ENCODE results near the gene PDE1A. TPM values are rescaled to one million over a fixed set of nuclear protein-coding genes. Genes with fewer than 3 reads are reported as not detected.

Gene PDE1A
- total RNA-seq (2021) (0.11 and 0.30 TPM in 2 replicates), Bru-seq, nascent RNA (percentile 24 among the genes with signal in this experiment), BruChase-seq, experiment 1, labeled RNA remaining after a 2-hour chase (percentile 20 among the genes with signal in this experiment), BruChase-seq, experiment 2, labeled RNA remaining after a 6-hour chase (percentile 20 among the genes with signal in this experiment)
- long read RNA-seq, partial matches to known transcripts: 1 of 1 reads
- long read RNA-seq, other reads (novel, unspliced or antisense): 0 of 1 reads

DNA sequence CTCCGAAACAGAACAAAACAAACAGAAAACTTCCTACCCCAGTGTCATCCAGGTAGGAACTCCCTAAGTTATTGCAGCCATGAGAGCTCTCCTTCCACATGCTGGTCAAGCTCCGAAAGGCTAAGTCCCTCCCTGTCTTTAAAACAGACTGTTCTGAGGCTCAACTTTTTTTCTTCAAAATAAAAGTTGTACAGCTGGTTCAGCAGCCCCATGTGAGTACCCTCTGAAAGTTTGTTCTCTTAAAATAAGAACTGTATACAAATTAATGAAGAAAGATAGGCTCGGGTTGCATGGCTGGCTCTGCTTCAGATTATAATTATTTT, at the start of gene PDE1A:
PDE1A (minus strand) TSS at position 119 of the 323 bp plus-strand sequence.
- Histone ChIP-seq H2AFZ (peak within 1 kb of the TSS; percentile 53; the same call in 1 of the 2 replicates), H3F3A (ENCODE audit: insufficient read depth, low read depth) (no peaks in the 10 kb centered on the region), H4K20me1 (ENCODE audit: insufficient read depth) (no peaks in the 10 kb centered on the region; the same call in 1 of the 2 replicates), H3K4me1 (replicated peaks; ENCODE audit: insufficient read depth) (no peaks in the 10 kb centered on the region), H3K9me2 (ENCODE audit: insufficient read depth) (no peaks in the 10 kb centered on the region; the same call in 1 of the 2 replicates), H3K27ac (no peak within 1 kb of the TSS), H3K79me2 (ENCODE audit: low read depth) (no peaks in the 10 kb centered on the region), H3K27me3 (ENCODE audit: insufficient read depth, low read depth) (no peaks in the 10 kb centered on the region), H3K4me2 (peak within 1 kb of the TSS; percentile 5; the same call in 1 of the 2 replicates), H3K36me3 (ENCODE audit: low read depth) (no peaks in the 10 kb centered on the region), H3K4me3 (no peak within 1 kb of the TSS), H3K9me3 (ENCODE audit: insufficient read depth, low read depth) (no peaks in the 10 kb centered on the region)
- ChIA-PET CTCF (no interaction called here), POLR2A (ENCODE audit: unreplicated experiment) (no interaction called here)
- no TSS peak for BruUV-seq (replicated peaks)
- intact Hi-C loops (cut with micrococcal nuclease; ENCODE audit: unreplicated experiment): no loop called here
- no peak for DNase-seq
- TF ChIP-seq EZH2 (IDR thresholded peaks at IDR 0.05; ENCODE audit: low read depth): no peak
- TF ChIP-seq, protein P1, sequence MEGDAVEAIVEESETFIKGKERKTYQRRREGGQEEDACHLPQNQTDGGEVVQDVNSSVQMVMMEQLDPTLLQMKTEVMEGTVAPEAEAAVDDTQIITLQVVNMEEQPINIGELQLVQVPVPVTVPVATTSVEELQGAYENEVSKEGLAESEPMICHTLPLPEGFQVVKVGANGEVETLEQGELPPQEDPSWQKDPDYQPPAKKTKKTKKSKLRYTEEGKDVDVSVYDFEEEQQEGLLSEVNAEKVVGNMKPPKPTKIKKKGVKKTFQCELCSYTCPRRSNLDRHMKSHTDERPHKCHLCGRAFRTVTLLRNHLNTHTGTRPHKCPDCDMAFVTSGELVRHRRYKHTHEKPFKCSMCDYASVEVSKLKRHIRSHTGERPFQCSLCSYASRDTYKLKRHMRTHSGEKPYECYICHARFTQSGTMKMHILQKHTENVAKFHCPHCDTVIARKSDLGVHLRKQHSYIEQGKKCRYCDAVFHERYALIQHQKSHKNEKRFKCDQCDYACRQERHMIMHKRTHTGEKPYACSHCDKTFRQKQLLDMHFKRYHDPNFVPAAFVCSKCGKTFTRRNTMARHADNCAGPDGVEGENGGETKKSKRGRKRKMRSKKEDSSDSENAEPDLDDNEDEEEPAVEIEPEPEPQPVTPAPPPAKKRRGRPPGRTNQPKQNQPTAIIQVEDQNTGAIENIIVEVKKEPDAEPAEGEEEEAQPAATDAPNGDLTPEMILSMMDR (conservative IDR thresholded peaks at IDR 0.05): no peak

DNA sequence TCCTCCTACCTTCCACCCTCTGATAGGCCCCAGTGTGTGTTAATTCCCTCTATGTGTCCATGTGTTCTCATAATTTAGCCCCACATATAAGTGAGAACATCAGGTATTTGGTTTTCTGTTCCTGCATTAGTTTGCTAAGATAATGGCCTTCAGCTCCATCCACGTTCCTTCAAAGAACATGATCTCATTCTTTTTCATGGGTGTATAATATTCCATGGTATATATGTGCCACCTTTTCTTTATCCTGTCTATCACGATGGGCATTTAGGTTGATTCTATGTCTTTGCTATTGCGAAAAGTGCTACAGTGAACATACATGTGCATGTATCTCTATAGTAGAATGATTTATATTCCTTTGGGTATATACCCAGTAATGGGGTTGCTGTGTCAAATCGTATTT, 46.8 kb upstream of the PDE1A start:
- ChIA-PET POLR2A (ENCODE audit: unreplicated experiment) (no interaction called here), CTCF (no interaction called here)
- H3K79me2 ChIP-seq (ENCODE audit: low read depth): no peaks in the 10 kb centered on the region
- H3K27me3 ChIP-seq (ENCODE audit: insufficient read depth, low read depth): no peaks in the 10 kb centered on the region
- H2AFZ ChIP-seq: no peak overlapping the region
- no peaks in the 10 kb centered on the region for H3K9me3 ChIP-seq (ENCODE audit: insufficient read depth, low read depth)
- DNase-seq: no peak
- H3F3A ChIP-seq (ENCODE audit: insufficient read depth, low read depth): no peaks in the 10 kb centered on the region
- H3K9me2 ChIP-seq (ENCODE audit: insufficient read depth): no peaks in the 10 kb centered on the region; the same call in 1 of the 2 replicates
- no TSS peak for BruUV-seq (replicated peaks)
- H3K4me2 ChIP-seq: no peak overlapping the region
- H3K27ac ChIP-seq: no peak overlapping the region
- H4K20me1 ChIP-seq (ENCODE audit: insufficient read depth): no peaks in the 10 kb centered on the region
- no peaks in the 10 kb centered on the region for H3K36me3 ChIP-seq (ENCODE audit: low read depth)
- H3K4me1 ChIP-seq (replicated peaks; ENCODE audit: insufficient read depth): no peaks in the 10 kb centered on the region
- H3K4me3 ChIP-seq: no peak overlapping the region
- TF ChIP-seq, protein P1 (conservative IDR thresholded peaks at IDR 0.05): no peak
- no peak for TF ChIP-seq EZH2 (IDR thresholded peaks at IDR 0.05; ENCODE audit: low read depth)
- intact Hi-C loops (cut with micrococcal nuclease; ENCODE audit: unreplicated experiment): no loop called here

DNA sequence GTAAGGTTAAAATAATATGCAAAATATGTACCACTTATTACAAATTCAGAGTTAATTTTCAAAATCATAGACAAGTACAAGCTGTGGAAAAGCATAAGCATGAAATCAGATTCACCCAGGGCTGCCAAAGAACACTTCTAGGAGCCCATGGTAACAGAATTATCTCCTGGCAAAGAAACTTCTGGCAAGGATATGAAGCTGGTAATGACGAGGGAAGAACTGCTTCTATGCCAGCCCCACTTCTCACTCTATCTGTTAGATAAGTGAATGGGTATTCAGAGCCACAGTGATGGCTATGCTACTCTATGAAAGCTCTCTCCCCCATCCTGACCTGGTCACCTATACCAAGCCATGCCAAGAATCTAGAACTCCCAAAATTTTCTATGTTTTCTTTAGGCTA, 36.9 kb upstream of the PDE1A start:
- Histone ChIP-seq H4K20me1 (ENCODE audit: insufficient read depth) (no peaks in the 10 kb centered on the region), H3K36me3 (ENCODE audit: low read depth) (no peaks in the 10 kb centered on the region), H3F3A (ENCODE audit: insufficient read depth, low read depth) (no peaks in the 10 kb centered on the region), H3K9me3 (ENCODE audit: insufficient read depth, low read depth) (no peaks in the 10 kb centered on the region), H3K9me2 (ENCODE audit: insufficient read depth) (no peaks in the 10 kb centered on the region), H3K4me1 (replicated peaks; ENCODE audit: insufficient read depth) (no peaks in the 10 kb centered on the region), H3K27ac (no peak overlapping the region), H2AFZ (peak overlapping the region; percentile 39; the same call in 1 of the 2 replicates), H3K27me3 (ENCODE audit: insufficient read depth, low read depth) (no peaks in the 10 kb centered on the region), H3K79me2 (ENCODE audit: low read depth) (no peaks in the 10 kb centered on the region), H3K4me2 (no peak overlapping the region), H3K4me3 (no peak overlapping the region)
- intact Hi-C loops (cut with micrococcal nuclease; ENCODE audit: unreplicated experiment): no loop called here
- no peak for TF ChIP-seq EZH2 (IDR thresholded peaks at IDR 0.05; ENCODE audit: low read depth)
- TF ChIP-seq, protein P1 (conservative IDR thresholded peaks at IDR 0.05): no peak
- ChIA-PET CTCF (no interaction called here), POLR2A (ENCODE audit: unreplicated experiment) (no interaction called here)
- no TSS peak for BruUV-seq (replicated peaks)
- DNase-seq: no peak
